GM19372 (cell line): ENCODE data around the gene TMEM61.
"Not testable (repeated sequence)": the region's sequence is repeated elsewhere in the genome, so short reads cannot be mapped to it uniquely, and the experiment has no call there.

ENCODE experiments used
- ATAC-seq: cut with Tn5 transposase; IDR thresholded peaks from one replicate; pipeline ENCODE4 v1.9.1; 2021; ENCODE audit warnings: mild to moderate bottlenecking, low read depth, moderate library complexity; ENCODE audit not compliant: unreplicated experiment

Gene TMEM61

GRCh38 chr1:54980528-54981241 lies at the start of gene TMEM61:
TMEM61 (plus strand) TSS chr1:54980628; CDS start chr1:54981066, 438 bp downstream.
- ATAC-seq = no peak

DNA sequence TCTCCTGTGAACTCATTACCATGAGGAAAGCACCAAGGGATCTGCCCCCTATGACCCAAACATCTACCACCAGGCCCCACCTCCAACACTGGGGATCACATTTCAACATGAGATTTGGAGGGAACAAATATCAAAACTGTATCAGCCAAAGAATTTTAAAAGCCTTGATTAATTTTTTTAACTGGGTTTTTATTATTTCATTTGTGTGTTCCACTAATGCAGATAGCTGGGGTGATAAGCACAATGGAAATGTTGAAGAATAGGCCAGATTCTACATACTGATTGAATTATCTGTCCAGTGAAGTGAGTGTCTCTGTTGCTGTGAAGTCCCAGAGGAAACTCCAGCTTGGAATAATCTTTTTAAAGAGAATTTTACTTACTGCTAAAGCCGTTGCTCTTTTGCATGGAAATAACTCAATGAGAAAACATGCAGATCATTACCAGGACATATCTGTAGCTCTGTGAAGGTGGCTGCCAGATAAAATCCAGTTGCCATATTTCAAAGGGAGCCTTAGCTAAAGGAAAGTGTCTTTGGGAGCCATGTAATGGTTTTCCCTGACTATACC lies 49.1 kb upstream of the TMEM61 start:
- no peak for ATAC-seq

DNA sequence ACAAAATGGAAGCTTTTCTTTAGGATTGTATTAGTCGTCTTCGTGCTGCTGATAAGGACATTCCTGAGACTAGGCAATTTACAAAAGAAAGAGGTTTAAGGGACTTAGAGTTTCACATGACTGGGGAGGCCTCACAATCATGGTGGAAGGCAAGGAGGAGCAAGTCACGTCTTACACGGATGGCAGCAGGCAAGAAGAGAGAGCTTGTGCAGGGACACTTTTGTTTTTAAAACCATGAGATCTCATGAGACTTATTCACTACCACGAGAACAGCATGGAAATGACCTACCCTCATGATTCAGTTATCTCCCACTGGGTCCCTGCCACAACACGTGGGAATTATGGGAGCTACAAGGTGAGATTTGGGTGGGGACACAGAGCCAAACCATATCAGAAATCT lies 46.3 kb upstream of the TMEM61 start:
- ATAC-seq = not testable (repeated sequence)

DNA sequence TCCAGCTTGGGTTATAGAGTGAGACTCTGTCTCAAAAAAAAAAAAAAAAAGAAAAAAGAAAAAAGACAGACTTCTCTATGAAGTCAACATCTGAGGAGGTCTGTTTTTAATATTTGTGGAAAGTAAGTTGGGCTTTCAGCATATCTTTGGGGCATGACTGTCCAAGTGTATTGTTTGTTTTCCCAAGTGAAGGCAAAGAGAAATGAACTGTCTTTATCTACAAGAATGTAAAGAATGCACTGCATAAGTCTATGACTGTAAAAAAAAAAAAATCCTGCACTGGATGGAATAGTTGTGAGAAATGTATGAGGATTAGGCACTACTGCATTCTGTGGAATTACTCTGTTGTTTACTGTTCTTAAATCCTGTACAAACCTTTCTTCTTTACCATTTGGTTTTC lies 45.6 kb upstream of the TMEM61 start:
- no peak for ATAC-seq

GRCh38 chr1:54936791-54937190 lies 43.6 kb upstream of the TMEM61 start:
- no peak for ATAC-seq

DNA sequence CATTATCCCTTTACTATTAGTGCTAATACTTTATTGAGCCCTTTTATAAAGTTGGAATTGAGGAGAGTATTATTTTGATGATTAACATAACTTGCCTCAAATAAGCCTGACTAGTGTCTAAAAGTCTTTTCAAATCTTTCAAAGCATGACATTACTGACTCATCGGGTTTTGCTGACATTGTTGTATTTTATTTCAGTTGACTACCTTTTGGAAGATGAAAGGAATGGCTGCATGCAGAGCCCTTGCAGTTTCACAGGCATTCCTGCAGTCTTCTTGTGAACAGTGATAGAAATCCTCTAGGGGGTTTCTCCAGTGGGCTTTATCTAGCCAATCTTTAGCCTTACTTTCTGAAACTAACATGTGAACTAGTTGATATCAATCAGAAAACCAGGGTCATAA lies 43.0 kb upstream of the TMEM61 start:
- no peak for ATAC-seq

DNA sequence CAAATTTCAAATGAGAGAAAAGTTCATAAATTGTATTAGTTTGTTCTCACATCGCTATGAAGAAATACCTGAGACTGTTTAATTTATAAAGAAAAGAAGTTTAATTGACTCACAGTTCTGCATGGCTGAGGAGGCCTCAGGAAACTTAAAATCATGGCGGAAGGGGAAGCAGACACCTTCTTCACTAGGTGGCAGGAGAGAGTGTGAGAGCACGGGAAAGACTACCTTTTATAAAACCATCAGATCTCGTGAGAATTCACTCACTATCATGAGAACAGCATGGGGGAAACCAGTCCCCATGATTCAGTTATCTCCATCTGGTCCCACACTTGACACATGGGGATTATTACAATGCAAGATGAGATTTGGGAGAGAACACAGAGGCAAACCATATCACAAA lies 41.5 kb upstream of the TMEM61 start:
- ATAC-seq = not testable (repeated sequence)

DNA sequence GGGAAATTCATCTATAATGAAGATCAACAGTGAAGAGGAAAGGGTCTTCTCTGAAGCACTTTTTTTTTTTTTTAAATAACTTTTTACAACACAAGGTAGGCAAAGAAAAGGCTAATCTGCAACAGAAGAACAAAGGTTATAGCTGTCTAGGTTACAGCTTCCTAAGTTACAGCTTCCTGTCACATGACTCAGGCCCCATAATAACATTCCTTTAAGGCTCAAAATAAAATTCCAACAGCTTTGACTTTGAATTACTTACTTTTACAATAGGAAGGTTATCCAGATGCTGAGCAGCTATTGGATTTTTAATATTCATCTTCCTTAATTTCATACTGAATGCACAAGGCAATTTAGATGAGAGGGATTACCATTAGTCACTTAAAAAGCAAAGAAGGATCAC lies 40.4 kb upstream of the TMEM61 start:
- no peak for ATAC-seq

GRCh38 chr1:54942976-54943375 lies 37.5 kb upstream of the TMEM61 start:
- no peak for ATAC-seq

GRCh38 chr1:54944610-54945392 lies 35.6 kb upstream of the TMEM61 start:
- ATAC-seq = peak; percentile 77

DNA sequence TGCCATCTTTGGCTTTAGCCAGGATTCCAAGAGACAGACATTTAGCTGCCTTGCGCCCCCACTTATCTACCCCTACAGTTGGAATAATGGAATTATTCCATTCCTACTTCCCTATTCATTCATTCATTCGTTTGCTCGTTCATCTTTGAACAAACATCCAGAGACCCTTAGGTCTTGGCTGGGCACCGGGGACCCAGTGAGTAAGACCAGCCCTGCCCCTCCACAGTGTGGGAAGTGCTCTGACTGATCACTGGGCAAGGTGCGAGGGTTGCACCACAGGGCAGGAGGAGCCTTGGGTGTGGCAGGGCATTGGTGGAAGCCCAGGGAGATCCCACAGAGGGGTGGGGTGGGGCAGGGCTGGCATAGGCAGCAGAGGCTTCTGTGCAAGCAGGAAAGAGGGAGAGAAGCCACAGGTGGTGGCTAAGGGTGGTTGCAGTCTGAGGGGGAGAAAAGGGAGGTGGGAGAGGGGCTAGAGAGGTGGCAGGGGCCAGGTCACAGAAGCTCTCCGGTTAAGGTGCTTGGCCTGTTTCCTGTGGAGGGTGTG lies 35.0 kb upstream of the TMEM61 start:
- ATAC-seq = no peak

GRCh38 chr1:54947540-54947939 lies 32.9 kb upstream of the TMEM61 start:
- ATAC-seq = no peak

- ATAC-seq = no peak
Measured at GRCh38 chr1:54949053-54949452, 31.4 kb upstream of the TMEM61 start.

DNA sequence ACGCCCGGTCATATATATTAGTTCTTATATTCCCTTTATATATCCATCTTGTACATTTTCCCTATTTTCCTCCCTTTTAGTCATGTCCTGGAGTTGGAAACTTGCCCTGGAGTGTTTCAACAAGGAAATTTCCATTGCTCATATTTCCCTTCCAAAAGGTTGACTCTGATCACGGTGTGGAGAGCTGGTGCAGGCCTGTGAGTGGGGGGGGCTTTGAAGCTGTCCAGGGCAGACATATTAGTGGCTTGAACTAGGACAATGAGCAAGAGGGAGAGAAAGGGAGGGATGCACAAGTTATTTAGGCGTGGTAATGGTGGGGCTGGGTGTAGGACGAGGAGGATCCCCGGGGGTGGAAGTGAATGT lies 30.4 kb upstream of the TMEM61 start:
- no peak for ATAC-seq

DNA sequence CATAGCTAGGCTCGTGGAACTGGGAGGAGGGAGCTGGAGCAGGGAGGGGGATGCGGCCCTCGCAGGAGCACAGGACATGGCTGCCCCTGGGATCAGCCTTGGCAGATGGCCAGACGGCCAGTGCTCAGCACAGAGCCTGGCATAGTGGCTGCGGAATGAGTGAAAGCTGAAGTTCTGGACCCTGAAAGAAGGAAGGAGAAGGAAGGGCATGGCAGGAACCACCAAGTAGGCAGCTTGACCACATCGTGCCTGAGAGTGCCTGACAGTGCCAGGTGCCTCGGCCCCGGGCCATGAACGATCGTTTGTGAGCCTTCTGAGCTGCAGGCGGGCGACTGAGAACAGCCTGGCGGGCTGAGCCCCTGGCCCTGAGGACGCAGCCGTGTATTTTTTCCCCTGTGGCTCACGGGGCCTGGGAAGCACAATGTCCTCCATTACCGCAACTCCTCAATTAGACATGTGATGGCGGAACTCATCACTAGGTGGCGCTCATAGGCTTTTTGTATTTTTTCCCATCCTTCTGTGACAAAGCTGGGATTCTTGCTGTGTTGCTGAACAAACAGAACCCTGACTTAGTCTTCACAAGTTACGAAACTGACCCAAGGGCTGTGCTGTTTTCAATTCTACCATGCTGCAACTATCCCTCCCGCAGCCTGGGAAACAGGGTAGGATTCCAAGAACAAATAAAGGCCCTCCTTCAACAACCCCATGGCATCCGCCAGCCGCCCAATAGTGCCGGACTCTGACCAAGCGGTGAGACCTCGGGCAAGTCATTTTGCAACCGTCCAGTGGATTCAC lies 29.9 kb upstream of the TMEM61 start:
- ATAC-seq = peak; percentile 58

- ATAC-seq = no peak
Measured at GRCh38 chr1:54951810-54952226, 28.6 kb upstream of the TMEM61 start.

GRCh38 chr1:54952950-54953718 lies 27.3 kb upstream of the TMEM61 start:
- ATAC-seq = no peak

DNA sequence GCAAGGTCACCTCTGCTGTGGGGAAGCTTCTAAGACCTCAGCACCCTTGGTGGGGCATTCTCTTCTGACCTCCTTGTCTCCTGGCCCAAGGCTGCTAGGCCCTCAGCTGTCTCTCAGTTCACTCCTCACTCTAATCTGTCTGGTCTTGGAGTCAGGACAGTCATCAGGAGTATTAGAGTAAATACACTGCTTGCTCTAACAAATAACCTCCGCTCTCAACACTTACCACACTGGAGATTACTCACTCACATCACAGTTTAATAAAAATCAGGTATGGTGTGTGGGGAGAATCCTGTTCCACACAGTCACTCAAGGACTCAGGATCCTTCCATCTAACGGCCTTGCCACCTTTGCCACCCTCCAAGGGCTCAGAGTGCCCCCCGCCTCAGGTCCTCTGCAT lies 26.6 kb upstream of the TMEM61 start:
- ATAC-seq = no peak

DNA sequence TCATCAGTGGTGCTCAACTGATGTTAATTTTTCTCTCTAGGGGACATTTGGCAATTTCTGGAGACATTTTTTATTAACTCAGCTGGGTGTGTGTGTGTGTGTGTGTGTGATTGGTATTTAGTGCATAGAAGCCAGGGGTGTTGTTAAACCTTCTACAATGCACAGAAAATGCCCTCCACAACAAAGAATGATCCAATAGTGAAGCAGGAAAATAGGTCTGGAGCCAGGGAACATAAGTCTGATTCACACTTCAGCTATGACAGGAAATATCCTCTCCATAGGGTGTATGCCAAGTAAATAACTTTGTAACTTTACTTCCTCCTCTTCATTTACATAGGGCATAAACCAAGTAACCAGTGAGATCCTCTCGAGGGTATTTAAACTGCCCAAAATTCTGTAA lies 25.1 kb upstream of the TMEM61 start:
- no peak for ATAC-seq

DNA sequence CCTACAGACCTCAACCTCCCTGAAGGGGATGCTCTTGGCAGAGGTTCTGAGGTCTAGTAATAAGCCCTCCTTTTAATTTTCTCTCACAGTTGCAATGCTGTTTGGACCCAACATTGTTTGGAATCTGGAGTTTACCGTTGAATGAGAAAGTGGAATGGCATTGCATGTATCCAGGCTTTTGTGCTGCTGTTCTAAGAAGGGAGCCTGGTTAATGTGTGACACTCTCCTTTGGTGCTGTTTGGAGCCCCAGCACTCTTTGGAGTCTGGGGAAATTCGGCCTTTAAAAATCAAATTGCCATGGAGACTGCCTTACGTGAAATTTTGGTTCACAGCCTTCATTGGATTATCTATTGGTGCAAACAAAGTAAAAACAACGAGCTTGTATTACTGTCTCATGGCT lies 23.7 kb upstream of the TMEM61 start:
- no peak for ATAC-seq
